Parathyroid adenoma (tissue), 2 donors: ENCODE data around the gene DNAJC7.

Experiments used
- H2AFZ ChIP-seq: fragments of 300-600 bp; sonication (generic); one replicate; pipeline ENCODE4 v1.7.0; 2017; ENCODE audit warnings: antibody characterized with exemption, mild to moderate bottlenecking
- H3K27ac ChIP-seq: fragments of 300-600 bp; sonication (generic); one replicate; pipeline ENCODE4 v1.7.0; 2017
- H3K27me3 ChIP-seq: fragments of 300-600 bp; sonication (generic); one replicate; pipeline ENCODE4 v1.7.0; 2017; ENCODE audit warnings: low read length; ENCODE audit not compliant: control insufficient read depth, insufficient read depth
- H3K36me3 ChIP-seq: fragments of 300-600 bp; sonication (generic); one replicate; pipeline ENCODE4 v1.7.0; 2017; ENCODE audit warnings: low read length; ENCODE audit not compliant: control insufficient read depth, insufficient read depth
- H3K4me1 ChIP-seq: fragments of 300-600 bp; sonication (generic); one replicate; pipeline ENCODE4 v1.7.0; 2017; ENCODE audit warnings: control low read depth
- H3K4me2 ChIP-seq: fragments of 300-600 bp; sonication (generic); one replicate; pipeline ENCODE4 v1.7.0; 2017; ENCODE audit warnings: low read length
- H3K4me3 ChIP-seq: fragments of 300-600 bp; sonication (generic); one replicate; pipeline ENCODE4 v1.7.0; 2017; ENCODE audit warnings: low read depth, low read length
- H3K79me2 ChIP-seq: fragments of 300-600 bp; sonication (generic); one replicate; pipeline ENCODE4 v1.7.0; 2017; ENCODE audit warnings: control low read depth
- H3K9ac ChIP-seq: fragments of 300-600 bp; sonication (generic); one replicate; pipeline ENCODE4 v1.7.0; 2017; ENCODE audit warnings: mild to moderate bottlenecking
- H3K9me3 ChIP-seq: fragments of 300-600 bp; sonication (generic); one replicate; pipeline ENCODE4 v1.7.0; 2017; ENCODE audit warnings: low read length; ENCODE audit not compliant: control insufficient read depth
- TF ChIP-seq, protein P1 (sequence below): fragments of 300-600 bp; sonication (generic); IDR thresholded peaks from one replicate; pipeline ENCODE4 v1.7.0; 2017; ENCODE audit warnings: antibody characterized with exemption, mild to moderate bottlenecking
- donor health status: primary hyperparathyroidism.

The DNAJC7 gene

DNA sequence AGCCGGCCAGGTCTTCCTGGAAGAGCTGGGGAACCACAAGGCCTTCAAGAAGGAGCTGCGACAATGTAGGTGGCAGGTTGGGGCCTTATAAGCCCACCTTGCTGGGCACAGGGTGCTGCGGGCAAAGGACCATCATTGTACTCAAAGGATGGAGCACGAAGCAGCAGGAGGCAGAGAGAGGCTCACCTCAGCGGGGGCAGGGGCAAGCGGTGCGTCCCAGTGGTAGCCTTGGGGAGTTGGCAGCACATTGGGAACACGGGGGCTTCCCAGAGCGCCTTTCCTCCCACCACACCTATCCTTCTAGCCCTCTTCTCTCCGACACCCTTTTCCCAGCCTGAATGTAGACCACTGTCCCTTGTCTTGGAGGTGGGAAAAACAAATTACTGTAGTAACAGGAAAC is 48.6 kb downstream of the DNAJC7 start:
- Histone ChIP-seq H3K79me2 (no peaks in the 10 kb centered on the region), H3K9ac (no peak overlapping the region), H3K4me2 (no peak overlapping the region), H3K9me3 (no peaks in the 10 kb centered on the region), H3K4me1 (peaks cover 6% of the 10 kb centered on the region), H2AFZ (no peak overlapping the region), H3K4me3 (no peak overlapping the region), H3K36me3 (no peaks in the 10 kb centered on the region), H3K27ac (no peak overlapping the region), H3K27me3 (no peaks in the 10 kb centered on the region)
- TF ChIP-seq, protein P1, sequence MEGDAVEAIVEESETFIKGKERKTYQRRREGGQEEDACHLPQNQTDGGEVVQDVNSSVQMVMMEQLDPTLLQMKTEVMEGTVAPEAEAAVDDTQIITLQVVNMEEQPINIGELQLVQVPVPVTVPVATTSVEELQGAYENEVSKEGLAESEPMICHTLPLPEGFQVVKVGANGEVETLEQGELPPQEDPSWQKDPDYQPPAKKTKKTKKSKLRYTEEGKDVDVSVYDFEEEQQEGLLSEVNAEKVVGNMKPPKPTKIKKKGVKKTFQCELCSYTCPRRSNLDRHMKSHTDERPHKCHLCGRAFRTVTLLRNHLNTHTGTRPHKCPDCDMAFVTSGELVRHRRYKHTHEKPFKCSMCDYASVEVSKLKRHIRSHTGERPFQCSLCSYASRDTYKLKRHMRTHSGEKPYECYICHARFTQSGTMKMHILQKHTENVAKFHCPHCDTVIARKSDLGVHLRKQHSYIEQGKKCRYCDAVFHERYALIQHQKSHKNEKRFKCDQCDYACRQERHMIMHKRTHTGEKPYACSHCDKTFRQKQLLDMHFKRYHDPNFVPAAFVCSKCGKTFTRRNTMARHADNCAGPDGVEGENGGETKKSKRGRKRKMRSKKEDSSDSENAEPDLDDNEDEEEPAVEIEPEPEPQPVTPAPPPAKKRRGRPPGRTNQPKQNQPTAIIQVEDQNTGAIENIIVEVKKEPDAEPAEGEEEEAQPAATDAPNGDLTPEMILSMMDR, result no peak

DNA sequence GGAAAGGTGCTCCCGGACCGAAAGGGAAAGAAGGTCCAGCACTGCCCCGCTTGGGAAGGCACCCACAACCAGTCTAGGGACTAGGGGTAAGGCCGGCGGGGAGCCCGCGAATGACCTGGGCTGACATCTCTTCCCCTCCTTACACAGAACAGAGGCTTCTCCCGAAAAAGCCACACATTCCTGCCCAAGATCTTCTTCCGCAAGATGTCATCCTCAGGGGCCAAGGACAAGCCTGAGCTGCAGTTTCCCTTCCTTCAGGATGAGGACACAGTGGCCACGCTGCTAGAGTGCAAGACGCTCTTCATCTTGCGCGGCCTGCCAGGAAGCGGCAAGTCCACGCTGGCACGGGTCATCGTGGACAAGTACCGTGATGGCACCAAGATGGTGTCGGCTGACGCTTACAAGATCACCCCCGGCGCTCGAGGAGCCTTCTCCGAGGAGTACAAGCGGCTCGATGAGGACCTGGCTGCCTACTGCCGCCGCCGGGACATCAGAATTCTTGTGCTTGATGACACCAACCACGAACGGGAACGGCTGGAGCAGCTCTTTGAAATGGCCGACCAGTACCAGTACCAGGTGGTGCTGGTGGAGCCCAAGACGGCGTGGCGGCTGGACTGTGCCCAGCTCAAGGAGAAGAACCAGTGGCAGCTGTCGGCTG is 49.2 kb downstream of the DNAJC7 start:
- Histone ChIP-seq H3K9ac (no peak overlapping the region), H3K36me3 (no peaks in the 10 kb centered on the region), H3K27ac (peak overlapping the region; percentile 3), H3K4me2 (peak overlapping the region; percentile 96), H3K4me1 (peaks cover 6% of the 10 kb centered on the region), H3K9me3 (no peaks in the 10 kb centered on the region), H2AFZ (no peak overlapping the region), H3K79me2 (no peaks in the 10 kb centered on the region), H3K27me3 (no peaks in the 10 kb centered on the region), H3K4me3 (no peak overlapping the region)
- TF ChIP-seq, protein P1, result no peak

DNA sequence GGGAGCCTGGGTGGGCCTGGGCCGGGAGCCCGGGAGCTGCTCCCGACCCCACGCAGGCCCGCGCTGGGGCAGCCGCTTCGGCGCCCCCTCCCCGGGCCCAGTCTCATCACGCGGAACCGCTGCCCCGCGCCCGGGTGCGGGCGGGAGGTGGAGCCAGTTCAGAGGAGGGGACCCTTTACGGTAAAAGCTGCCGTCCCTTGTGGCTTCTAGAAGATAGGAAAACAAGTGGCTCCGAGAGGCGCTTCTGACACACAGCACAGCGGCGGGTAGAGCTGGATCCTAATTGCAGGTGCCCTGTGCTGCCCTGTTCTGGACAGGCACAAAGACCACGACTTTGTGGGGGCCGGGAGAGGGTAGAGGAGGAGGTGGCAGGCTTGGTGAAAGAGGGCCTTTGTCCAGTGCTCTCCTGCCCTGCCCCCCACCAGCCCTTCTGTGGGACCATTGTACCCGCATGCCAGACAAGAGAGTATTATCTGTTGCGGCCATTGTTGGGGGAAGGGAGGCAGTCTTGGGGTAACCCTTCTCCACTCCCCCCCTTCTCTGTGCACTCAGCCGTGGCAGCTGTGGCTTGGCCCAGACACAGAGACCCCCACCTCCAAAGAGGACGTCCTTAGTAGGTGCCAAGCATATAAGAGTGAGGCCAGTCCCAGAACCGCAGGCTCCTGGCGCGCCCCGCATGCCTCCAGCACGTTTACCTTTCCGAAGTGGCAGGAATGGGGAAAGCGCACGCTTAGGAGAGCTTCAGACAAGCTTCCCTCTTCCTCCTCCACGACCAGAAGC is 49.9 kb downstream of the DNAJC7 start:
- Histone ChIP-seq H3K9me3 (no peaks in the 10 kb centered on the region), H3K27me3 (no peaks in the 10 kb centered on the region), H3K9ac (peak overlapping the region; percentile 41), H3K36me3 (no peaks in the 10 kb centered on the region), H3K4me2 (peak overlapping the region; percentile 96), H3K4me3 (peak overlapping the region; percentile 83), H3K4me1 (peaks cover 6% of the 10 kb centered on the region), H3K79me2 (no peaks in the 10 kb centered on the region), H2AFZ (peak overlapping the region; percentile 86), H3K27ac (peak overlapping the region; percentile 82)
- TF ChIP-seq, protein P1, result no peak

DNA sequence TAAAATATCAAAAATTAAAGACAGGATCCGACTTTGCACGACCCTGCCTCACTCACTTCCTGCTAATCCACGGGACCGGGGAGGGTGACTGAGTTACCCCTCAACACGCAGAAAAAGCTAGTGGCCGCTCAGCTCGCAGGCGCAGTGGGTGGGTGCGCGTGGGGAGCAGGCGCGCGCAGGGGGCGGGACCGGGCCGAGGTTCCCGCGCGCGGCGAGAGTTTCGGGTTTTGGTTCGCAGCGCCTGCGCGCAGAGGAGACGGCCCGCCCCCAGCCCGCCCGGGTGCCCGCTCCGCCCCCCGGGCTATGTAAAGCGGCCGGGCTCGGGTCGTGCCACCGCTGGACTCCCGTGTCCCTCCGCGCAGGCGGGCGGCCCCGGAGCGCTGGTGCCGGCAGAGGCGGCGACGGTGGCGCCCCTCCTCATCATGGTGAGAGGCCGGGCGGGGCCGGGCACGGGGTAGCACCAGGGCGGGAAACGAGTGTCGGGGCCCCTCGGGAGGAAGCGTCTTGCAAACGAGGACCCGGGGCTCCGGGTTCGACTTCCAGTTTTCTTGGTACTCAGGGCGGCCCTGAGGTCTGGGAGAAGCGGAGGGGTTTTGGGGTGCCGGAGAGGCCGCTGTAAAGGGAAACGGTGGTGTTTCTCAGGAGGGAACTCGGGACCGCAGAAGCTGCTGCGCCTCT is 50.6 kb downstream of the DNAJC7 start, which contains the start of gene CNP:
TSS of gene CNP (plus strand) at position 333 of the 678 bp plus-strand sequence. CDS start at position 423, 90 bp downstream.
- no peaks in the 10 kb centered on the region for H3K9me3 ChIP-seq
- no peaks in the 10 kb centered on the region for H3K27me3 ChIP-seq
- H3K79me2 ChIP-seq, result no peaks in the 10 kb centered on the region
- peak within 1 kb of the TSS; percentile 41 for H3K9ac ChIP-seq
- peak within 1 kb of the TSS; percentile 82 for H3K27ac ChIP-seq
- TF ChIP-seq, protein P1, result no peak
- H3K4me3 ChIP-seq, result peak within 1 kb of the TSS; percentile 83
- H3K4me1 ChIP-seq, result peaks cover 6% of the 10 kb centered on the region
- H3K36me3 ChIP-seq, result no peaks in the 10 kb centered on the region
- H3K4me2 ChIP-seq, result peak within 1 kb of the TSS; percentile 96
- H2AFZ ChIP-seq, result peak within 1 kb of the TSS; percentile 86
